A375 (cell line): Measurements from ENCODE around the gene MYOC. TPM values are rescaled to one million over a fixed set of nuclear protein-coding genes. Genes with fewer than 3 reads are reported as not detected.

ENCODE experiments used
- total RNA-seq: library from RNA; depleted of rRNA; stranded (reverse); fragments of >200 nt; shearing (Covaris generic); gene quantifications from 2 replicates; pipeline ENCODE4 v1.2.3, GENCODE V29; 2014; rRNA removed

The MYOC gene
- total RNA-seq, result not detected in 2 replicates

DNA sequence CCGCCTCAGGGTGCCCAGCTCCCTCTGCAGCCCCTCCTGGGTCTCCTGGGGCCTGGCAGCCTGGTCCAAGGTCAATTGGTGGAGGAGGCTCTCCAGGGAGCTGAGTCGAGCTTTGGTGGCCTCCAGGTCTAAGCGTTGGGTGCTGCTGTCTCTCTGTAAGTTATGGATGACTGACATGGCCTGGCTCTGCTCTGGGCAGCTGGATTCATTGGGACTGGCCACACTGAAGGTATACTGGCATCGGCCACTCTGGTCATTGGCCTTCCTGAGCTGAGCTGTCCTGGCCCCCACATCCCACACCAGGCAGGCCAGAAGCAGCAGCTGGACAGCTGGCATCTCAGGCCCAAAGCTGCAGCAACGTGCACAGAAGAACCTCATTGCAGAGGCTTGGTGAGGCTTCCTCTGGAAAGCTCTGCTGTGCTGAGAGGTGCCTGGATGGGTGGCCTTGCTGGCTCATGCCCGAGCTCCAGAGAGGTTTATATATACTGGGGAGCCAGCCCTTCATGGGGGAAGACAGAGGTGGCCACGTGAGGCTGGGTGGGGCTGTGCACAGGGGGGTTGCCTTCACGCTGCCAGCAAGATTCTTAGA, at the start of gene MYOC:
TSS of gene MYOC (minus strand) at position 455 of the 589 bp plus-strand sequence. CDS start at position 378, 77 bp downstream.

GRCh38 chr1:171622152-171622462, 30.4 kb downstream of the MYOC start, which contains the start of gene MYOCOS:
Gene MYOCOS, plus strand, starts transcription at chr1:171622243. Its CDS starts 1,641 bp downstream, at chr1:171623884.

Other genes starting within 250 kb of the MYOC start
- gene PRRC2C, start 167.2 kb downstream of the MYOC start, total RNA-seq, result 82.0 and 82.9 TPM in 2 replicates
- gene MYOCOS, start 30.4 kb downstream of the MYOC start, total RNA-seq, result 0.08 TPM in 1 of 2 replicates, not detected in the other
- gene VAMP4, start 89.4 kb upstream of the MYOC start, total RNA-seq, result 4.3 and 6.2 TPM in 2 replicates
- 47.8 and 50.3 TPM in 2 replicates for gene METTL13, start 129.0 kb upstream of the MYOC start, total RNA-seq
- gene DNM3, start 188.8 kb upstream of the MYOC start, total RNA-seq, result 6.6 and 7.1 TPM in 2 replicates